Stimulated activated naive CD8-positive, alpha-beta T cell treated with anti-CD3 and anti-CD28 coated beads, Interleukin-15, amount 100 ng/mL, for 72 hours (primary cell): Measurements from ENCODE around the gene ITGA1.
A peak's percentile ranks its signal among the peaks of the same experiment; 100 is the strongest.
"Not testable (repeated sequence)": the region's sequence is repeated elsewhere in the genome, so short reads cannot be mapped to it uniquely, and the experiment has no call there.

Experiments used
- ATAC-seq: fragments of 150-1000 bp; cut with Tn5 transposase; 2 replicates; pipeline ENCODE4 v1.10.0; 2021; ENCODE audit warnings: mild to moderate bottlenecking, moderate library complexity
- DNase-seq, 2 donors: peaks; one replicate each; pipeline ENCODE4 v3.0.0; 2021 to 2022
- H3K27ac Mint-ChIP-seq, 2 donors: one replicate each; pipeline ENCODE4 v1.8.0; 2022; ENCODE audit warnings: mild to moderate bottlenecking in 2 of 2, mixed read lengths in 2 of 2, moderate library complexity in 2 of 2
- H3K27me3 Mint-ChIP-seq: one replicate; pipeline ENCODE4 v1.8.0; 2022; ENCODE audit warnings: mixed read lengths
- H3K4me1 Mint-ChIP-seq: one replicate; pipeline ENCODE4 v1.8.0; 2022; ENCODE audit warnings: mild to moderate bottlenecking, mixed read lengths
- H3K4me3 Mint-ChIP-seq, 2 donors: one replicate each; pipeline ENCODE4 v1.8.0; 2022; ENCODE audit warnings: mild to moderate bottlenecking in 2 of 2, mixed read lengths in 2 of 2, moderate library complexity in 1 of 2
- H3K9me3 Mint-ChIP-seq, 2 donors: one replicate each; pipeline ENCODE4 v1.8.0; 2022; ENCODE audit warnings: mixed read lengths in 2 of 2

ITGA1 gene

DNA sequence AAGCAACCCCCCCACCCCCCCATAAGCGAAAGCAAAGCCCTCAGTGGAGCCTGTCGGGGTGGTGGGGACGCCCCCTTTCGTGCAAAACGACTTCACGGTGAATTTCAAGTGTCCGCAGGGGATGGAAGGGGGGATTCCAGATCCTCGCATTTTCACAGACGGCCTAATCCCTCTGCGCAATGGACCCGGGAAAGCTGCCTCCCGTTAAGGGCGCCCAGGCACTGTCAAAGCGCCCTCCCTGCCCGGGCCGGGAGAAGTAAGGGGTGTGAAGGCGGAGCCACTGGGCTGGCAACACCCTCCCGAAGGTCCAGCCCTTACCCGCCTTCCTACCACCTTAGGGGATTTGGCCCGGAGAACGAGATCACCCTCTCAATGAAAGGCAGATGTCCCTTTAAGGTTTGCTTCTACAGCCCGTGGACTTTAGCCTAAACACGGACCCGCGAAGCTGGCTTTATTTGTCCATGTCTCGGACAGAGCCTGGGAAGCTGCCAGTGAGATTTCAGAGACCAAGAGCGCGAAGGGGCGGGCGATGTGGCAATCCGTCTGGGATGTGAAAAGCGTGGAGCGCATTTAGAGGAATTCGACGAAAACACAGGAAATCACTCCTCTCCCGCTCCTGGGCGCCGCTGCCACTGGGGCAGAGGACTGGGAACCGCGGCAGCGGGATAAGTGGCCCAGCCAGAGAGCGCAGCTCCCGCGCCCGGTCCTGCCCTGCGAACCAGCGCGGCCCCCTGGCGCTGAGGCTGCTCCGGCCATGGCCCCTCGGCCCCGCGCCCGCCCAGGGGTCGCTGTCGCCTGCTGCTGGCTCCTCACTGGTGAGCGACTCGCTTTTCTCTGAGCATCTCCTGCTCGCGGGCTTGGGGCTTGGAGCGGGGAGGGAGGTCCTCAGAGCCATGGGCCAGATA is at the start of gene ITGA1, which contains the start of gene PELO:
ITGA1 (plus strand) TSS at position 317 of the 905 bp plus-strand sequence; CDS start at position 755, 438 bp downstream.
PELO (plus strand) TSS at position 317 of the 905 bp plus-strand sequence. CDS start 12,479 bp downstream, outside the sequence.
- Mint-ChIP-seq H3K4me1 (peaks cover 39% of the 10 kb centered on the region), H3K9me3 (no peaks in the 10 kb centered on the region), H3K4me3 (peak within 1 kb of the TSS; percentile 89 to 93), H3K27me3 (no peaks in the 10 kb centered on the region), H3K27ac (peak within 1 kb of the TSS; percentile 92 to 98)
- ATAC-seq (peak; percentile 84), DNase-seq (peak; percentile 61 to 67)

DNA sequence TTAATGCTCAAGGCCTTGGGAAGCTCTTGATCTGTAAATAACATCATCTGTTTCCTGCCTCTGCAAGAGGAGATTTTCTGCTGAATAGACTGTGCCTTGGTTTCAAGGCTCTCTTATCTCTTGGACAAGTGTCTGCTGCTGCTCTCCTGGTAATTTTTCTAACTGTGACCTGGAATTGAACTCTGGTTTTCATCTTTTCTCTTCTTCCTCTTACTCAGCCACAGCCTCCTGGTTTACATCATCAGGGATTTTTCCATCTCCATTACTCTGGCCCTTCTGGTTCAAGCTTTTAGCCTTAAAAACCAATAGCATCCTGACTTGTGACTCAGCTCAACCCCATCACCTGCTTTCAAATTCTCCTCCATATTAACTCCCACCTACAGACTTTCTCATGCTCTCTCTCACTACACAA is 49.6 kb upstream of the ITGA1 start:
- DNase-seq, result no peak
- no peaks in the 10 kb centered on the region for H3K27me3 Mint-ChIP-seq
- peak overlapping the region in 1 of 2 donors; percentile 27 for H3K4me3 Mint-ChIP-seq
- peaks cover 43% of the 10 kb centered on the region for H3K4me1 Mint-ChIP-seq
- H3K9me3 Mint-ChIP-seq, result no peaks in the 10 kb centered on the region
- ATAC-seq, result peak; percentile 61
- H3K27ac Mint-ChIP-seq, result peak overlapping the region in 1 of 2 donors; percentile 29

DNA sequence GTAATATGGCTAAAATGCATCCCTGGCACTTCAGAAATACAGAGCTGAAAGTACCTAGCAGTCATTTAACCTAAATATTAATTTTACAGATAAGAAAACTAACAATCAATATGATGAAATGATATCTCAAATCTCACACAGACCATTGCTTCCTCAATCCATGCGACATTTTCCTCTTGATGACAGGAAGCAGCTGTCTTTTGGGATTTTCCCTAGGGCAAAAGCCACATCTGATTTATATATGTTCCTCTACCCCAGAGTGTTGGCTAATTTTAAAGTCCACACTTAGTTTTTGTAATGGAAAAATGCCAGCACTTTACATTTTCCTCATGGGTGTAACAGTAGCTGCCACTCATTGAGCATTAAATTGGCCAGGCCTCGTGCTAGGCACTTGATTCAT is 47.7 kb upstream of the ITGA1 start:
- no peak for ATAC-seq
- DNase-seq, result no peak
- Mint-ChIP-seq H3K9me3 (no peaks in the 10 kb centered on the region), H3K27ac (no peak overlapping the region), H3K27me3 (no peaks in the 10 kb centered on the region), H3K4me3 (no peak overlapping the region), H3K4me1 (peaks cover 62% of the 10 kb centered on the region)

DNA sequence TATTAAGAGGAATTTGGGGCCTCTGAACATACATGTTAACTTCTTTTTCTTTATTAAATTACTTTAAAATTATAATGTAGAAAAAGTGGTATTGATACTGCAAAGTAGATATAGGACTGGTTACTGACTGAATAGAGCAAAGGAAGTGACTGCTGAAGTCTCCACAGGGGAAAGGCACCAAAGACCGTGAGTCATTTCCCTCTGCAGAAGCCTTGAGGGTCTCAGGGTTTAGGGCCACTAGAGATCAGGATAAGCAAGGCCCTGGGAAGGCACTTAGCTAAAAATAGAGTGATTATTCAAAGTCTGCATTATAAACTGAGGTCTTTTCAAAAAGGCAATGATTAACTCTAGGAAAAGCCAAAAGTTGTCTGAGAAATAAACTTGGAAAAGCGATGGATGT is 44.7 kb upstream of the ITGA1 start:
- H3K4me3 Mint-ChIP-seq, result peak overlapping the region; percentile 30 to 53
- ATAC-seq, result no peak
- H3K27me3 Mint-ChIP-seq, result no peaks in the 10 kb centered on the region
- no peak overlapping the region for H3K27ac Mint-ChIP-seq
- H3K9me3 Mint-ChIP-seq, result peaks cover 0 to 7% of the 10 kb centered on the region in 2 donors
- peaks cover 72% of the 10 kb centered on the region for H3K4me1 Mint-ChIP-seq
- DNase-seq, result no peak

DNA sequence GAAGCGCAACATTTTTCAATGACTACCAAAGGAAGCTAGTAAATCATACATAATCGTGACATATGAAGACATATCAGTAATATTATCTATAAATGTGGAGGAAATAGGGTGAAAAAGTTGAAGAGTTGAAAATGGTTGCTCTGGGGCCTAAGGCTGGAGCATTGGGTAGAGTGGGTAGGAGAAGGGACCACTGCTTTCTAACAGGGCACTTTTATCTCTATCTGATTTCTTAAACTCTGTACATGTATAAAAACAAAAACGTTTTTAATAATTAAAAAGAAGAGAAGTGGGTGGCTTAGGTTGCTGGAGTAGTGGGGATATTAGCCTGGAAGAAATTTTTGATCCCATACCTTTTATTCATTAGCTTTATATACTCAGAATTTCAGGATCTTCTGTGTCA is 44.2 kb upstream of the ITGA1 start:
- ATAC-seq (peak; percentile 17), DNase-seq (no peak)
- peaks cover 72% of the 10 kb centered on the region for H3K4me1 Mint-ChIP-seq
- no peaks in the 10 kb centered on the region for H3K27me3 Mint-ChIP-seq
- peaks cover 0 to 7% of the 10 kb centered on the region in 2 donors for H3K9me3 Mint-ChIP-seq
- peak overlapping the region; percentile 30 to 53 for H3K4me3 Mint-ChIP-seq
- peak overlapping the region in 1 of 2 donors; percentile 64 for H3K27ac Mint-ChIP-seq

DNA sequence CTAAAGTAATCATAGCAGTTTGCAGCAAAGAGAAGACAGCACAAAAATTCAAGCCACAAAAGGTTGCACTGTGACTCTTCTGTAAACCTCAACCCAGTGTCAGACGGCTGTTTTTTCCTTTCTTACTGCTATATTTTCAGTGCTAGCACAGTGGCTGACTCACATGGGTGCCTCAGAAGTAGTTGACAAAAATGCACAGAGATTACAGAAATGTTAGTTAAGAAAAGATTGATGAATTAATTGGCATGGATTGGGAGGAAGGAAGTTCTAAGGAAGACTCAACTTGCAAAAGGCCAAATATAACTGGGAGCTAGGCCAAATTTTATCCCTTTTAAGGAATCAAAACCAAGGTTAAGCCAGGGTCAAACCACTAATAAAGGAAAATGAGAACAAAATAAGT is 43.7 kb upstream of the ITGA1 start:
- no peaks in the 10 kb centered on the region for H3K27me3 Mint-ChIP-seq
- peaks cover 0 to 7% of the 10 kb centered on the region in 2 donors for H3K9me3 Mint-ChIP-seq
- ATAC-seq (peak; percentile 96), DNase-seq (peak; percentile 51 to 67)
- peak overlapping the region; percentile 19 to 53 for H3K4me3 Mint-ChIP-seq
- peak overlapping the region in 1 of 2 donors; percentile 40 for H3K27ac Mint-ChIP-seq
- H3K4me1 Mint-ChIP-seq, result peaks cover 73% of the 10 kb centered on the region

DNA sequence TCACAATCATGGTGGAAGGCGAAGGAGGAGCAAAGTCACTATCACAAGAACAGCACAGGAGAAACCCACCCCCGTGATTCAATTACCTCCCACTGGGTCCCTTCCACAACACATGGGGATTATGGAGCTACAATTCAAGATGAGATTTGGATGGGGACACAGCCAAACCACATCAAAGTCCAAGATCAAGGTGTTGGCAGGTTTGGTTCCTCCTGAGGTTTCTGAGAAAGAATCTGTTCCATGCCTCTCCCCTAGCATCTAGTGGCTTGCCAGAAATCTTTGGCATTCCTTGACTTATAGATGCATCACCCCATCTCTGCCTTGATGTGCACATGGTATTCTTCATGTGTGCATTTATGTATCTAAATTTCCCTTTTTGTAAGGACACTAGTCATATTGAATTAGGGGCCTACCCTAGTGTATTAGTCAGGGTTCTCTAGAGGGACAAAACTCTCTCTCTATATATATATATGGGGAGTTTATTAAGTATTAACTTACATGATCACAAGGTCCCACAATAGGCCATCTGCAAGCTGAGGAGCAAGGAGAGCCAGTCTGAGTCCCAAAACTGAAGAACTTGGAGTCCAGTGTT is 42.8 kb upstream of the ITGA1 start:
- peaks cover 73% of the 10 kb centered on the region for H3K4me1 Mint-ChIP-seq
- H3K4me3 Mint-ChIP-seq, H3K27ac Mint-ChIP-seq, H3K9me3 Mint-ChIP-seq, DNase-seq, H3K27me3 Mint-ChIP-seq: not testable (repeated sequence)
- peak; percentile 51 for ATAC-seq

DNA sequence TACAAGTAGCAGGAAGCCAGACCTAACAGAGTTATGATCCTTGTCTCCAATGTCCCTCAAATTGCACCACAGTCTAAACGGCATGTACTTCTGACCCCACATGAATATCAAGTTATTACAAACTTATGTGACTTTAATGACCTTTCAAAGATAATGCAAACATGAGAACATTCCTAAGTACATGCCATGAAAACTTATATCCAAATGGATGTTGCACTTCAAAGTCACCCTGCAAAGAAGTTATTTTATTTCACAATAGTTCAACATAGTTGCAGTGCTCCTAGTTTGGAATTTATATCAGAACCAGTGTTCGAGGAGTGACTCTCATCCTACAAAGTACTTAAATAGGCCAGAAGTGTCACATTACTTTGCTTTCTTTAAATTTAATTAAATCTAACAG is 41.2 kb upstream of the ITGA1 start:
- ATAC-seq (no peak), DNase-seq (no peak)
- peaks cover 70% of the 10 kb centered on the region for H3K4me1 Mint-ChIP-seq
- H3K9me3 Mint-ChIP-seq, result peaks cover 0 to 7% of the 10 kb centered on the region in 2 donors
- H3K27ac Mint-ChIP-seq, result no peak overlapping the region
- no peaks in the 10 kb centered on the region for H3K27me3 Mint-ChIP-seq
- H3K4me3 Mint-ChIP-seq, result no peak overlapping the region

DNA sequence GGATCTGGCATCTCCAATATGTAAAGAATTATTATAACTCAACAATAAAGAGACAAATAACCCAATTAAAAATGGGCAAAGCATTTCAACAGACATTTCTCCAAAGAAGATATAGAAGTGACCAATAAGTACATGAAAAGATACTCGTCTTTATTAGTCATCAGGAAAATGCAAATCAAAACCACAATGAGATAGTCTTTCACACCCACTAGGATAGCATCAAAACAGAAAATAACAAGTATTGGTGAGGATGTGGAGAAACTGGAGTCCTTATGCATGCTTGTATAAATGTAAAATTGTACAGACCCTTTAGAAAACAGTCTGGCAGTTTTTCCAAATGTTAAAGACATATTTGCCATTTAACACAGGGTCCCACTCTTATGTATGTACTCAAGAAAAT is 39.1 kb upstream of the ITGA1 start:
- Mint-ChIP-seq H3K27me3 (no peaks in the 10 kb centered on the region), H3K27ac (no peak overlapping the region), H3K4me1 (peaks cover 50% of the 10 kb centered on the region), H3K9me3 (peaks cover 0 to 7% of the 10 kb centered on the region in 2 donors), H3K4me3 (no peak overlapping the region)
- ATAC-seq (peak; percentile 73), DNase-seq (no peak)

DNA sequence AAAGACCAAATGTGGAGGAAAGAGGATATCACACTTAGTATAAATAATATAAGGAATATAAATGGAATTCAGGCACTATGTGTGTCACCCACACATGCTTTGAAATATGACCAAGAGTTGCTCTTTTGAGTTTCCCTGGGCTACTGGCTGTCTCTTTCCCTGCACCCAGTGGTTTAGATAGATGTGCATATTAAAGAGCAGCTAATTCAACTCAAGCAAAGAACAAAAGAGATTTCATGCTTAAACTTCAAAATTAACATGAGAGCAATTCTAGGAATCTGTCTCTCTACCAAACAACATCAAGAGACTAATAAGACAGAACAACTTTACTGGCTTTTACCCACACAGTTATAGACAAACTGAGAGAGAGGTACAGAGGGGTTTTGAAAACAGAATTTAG is 38.0 kb upstream of the ITGA1 start:
- H3K9me3 Mint-ChIP-seq, result peaks cover 0 to 7% of the 10 kb centered on the region in 2 donors
- H3K27ac Mint-ChIP-seq, result no peak overlapping the region
- no peak for ATAC-seq
- no peak overlapping the region for H3K4me3 Mint-ChIP-seq
- H3K4me1 Mint-ChIP-seq, result peaks cover 43% of the 10 kb centered on the region
- H3K27me3 Mint-ChIP-seq, result no peaks in the 10 kb centered on the region
- DNase-seq, result no peak

DNA sequence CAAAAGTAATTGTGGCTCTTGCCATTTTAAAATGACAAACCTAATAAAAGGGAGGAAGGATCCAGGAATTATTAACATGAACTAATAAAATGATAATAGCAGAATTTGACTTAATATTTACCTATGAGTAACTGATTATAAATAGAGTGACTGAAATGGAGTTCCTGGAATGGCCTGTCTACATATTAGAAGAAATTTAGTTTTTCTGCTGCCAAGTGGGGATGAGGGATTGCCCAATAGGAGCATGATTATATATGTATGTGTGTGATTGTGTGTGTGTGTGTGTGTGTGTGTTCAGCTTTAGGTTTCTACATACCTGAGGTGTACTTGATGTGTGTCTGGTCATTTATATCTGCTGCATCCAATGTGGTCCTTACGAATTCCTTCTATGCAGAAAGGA is 36.6 kb upstream of the ITGA1 start:
- Mint-ChIP-seq H3K9me3 (no peaks in the 10 kb centered on the region), H3K27me3 (no peaks in the 10 kb centered on the region), H3K4me3 (no peak overlapping the region), H3K27ac (no peak overlapping the region), H3K4me1 (peaks cover 29% of the 10 kb centered on the region)
- DNase-seq (no peak), ATAC-seq (no peak)

DNA sequence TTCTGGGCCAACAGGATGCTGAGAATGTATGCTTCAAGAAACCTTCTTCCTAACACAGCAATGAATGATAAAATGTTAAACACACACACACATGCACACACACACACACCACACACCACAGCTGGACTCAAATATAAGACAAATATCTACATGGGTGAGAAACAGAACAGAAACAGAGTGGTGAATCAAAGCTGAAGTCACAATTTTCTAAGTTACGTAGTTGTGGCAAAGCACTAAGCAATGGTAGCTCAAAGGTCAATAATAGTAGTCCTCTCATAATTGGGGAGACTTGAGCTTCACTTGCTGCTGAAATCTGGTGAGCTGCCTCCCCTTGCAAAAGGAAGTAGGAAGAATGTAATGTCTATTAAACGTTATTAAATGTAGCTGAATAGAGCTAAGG is 33.7 kb upstream of the ITGA1 start:
- no peaks in the 10 kb centered on the region for H3K27me3 Mint-ChIP-seq
- no peak overlapping the region for H3K4me3 Mint-ChIP-seq
- no peaks in the 10 kb centered on the region for H3K9me3 Mint-ChIP-seq
- no peak for DNase-seq
- H3K27ac Mint-ChIP-seq, result no peak overlapping the region
- no peak for ATAC-seq
- peaks cover 16% of the 10 kb centered on the region for H3K4me1 Mint-ChIP-seq

DNA sequence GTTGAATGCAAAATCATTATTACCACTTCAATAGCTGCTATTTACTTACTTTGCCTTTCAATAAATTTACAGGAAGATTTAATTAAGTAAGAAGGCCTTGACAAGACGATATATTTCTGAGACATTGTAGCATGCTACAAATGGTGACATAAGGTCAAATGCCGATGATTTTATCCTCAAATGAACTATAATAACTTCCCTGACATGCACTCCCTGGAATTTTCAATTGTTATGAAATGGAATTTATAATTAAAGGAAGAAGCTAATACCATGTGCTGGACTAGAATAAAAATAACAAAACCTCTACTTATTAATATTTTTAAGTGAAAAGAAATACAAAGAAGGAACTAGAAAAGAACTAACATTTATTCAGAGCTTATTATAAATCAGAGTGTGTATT is 30.2 kb upstream of the ITGA1 start:
- DNase-seq, result no peak

DNA sequence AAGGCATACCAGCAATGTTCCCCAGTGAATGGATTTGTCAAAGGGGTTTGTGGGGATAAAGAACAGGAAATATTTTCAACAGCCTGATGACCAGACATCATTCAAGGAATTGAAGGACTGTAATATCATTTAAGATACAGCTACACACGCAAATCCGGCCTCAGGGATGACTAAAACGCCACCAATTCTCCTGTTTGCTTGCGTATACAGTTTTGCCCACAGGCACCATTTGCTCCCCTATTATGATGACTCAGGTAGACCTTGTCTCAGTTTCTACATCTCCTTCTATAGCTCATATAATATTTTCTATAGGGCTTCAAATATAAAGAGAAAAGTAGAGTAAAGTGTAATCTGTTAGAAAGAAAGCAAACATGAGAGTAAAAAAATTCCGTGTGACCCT is 29.7 kb upstream of the ITGA1 start:
- DNase-seq (no peak), ATAC-seq (no peak)
- peaks cover 23% of the 10 kb centered on the region for H3K4me1 Mint-ChIP-seq
- no peak overlapping the region for H3K4me3 Mint-ChIP-seq
- peak overlapping the region in 1 of 2 donors; percentile 4 for H3K27ac Mint-ChIP-seq
- no peaks in the 10 kb centered on the region for H3K27me3 Mint-ChIP-seq
- peaks cover 5 to 12% of the 10 kb centered on the region in 2 donors for H3K9me3 Mint-ChIP-seq

More for the DNA sequence above, 30.2 kb upstream of the ITGA1 start:
- Mint-ChIP-seq H3K27me3 (no peaks in the 10 kb centered on the region), H3K9me3 (peaks cover 5 to 12% of the 10 kb centered on the region in 2 donors), H3K27ac (no peak overlapping the region), H3K4me1 (peaks cover 23% of the 10 kb centered on the region), H3K4me3 (no peak overlapping the region)
- ATAC-seq, result no peak

DNA sequence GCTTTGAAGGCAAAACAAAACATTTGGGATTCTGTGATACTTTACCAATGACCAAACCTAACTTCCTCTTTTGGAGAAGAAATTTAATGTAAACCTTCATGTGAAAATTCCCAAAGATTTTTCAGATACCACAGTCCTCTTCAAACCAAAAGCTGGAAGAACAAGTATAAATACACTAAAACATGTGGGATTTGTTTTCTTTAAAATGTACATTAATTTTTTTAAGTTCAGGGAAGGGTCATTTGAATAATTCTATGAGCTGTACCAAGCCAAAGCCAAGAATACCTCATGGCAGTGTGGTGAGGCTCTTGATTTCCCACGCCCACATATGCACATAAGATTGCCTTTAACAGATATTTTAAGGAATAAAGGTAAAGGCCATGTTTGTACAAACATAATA is 28.4 kb upstream of the ITGA1 start:
- DNase-seq (no peak), ATAC-seq (no peak)
- Mint-ChIP-seq H3K27me3 (no peaks in the 10 kb centered on the region), H3K4me1 (peaks cover 28% of the 10 kb centered on the region), H3K9me3 (peaks cover 5 to 19% of the 10 kb centered on the region in 2 donors), H3K27ac (no peak overlapping the region), H3K4me3 (no peak overlapping the region)
